SK-N-SH (cell line): ENCODE measurements around the gene SLC44A5. TPM values are rescaled to one million over a fixed set of nuclear protein-coding genes. Genes with fewer than 3 reads are reported as not detected.

Experiments
- CTCF ChIA-PET: fragments of 300-600, 350-600 bp; formaldehyde crosslinking; extraction: SDS; loops from one replicate; lab custom pipeline; 2021; lab: Yijun Ruan, JAX
- POLR2A ChIA-PET: fragments of 350-600 bp; sonication (Branson Sonifier 250); formaldehyde crosslinking; extraction: SDS; loops from one replicate; lab custom pipeline; 2020; ENCODE audit warnings: antibody characterized with exemption, inconsistent platforms; lab: Yijun Ruan, JAX
- DNase-seq: peaks from one replicate; pipeline ENCODE4 v3.0.0; 2012
- H2AFZ ChIP-seq: fragments of 200-600 bp; sonication (generic); 2 replicates; pipeline ENCODE4 v1.8.1; 2016; ENCODE audit warnings: antibody characterized with exemption, mild to moderate bottlenecking, low read depth
- H3F3A ChIP-seq: fragments of 200-600 bp; sonication (generic); replicated peaks from 2 replicates; pipeline ENCODE3; 2016; ENCODE audit warnings: antibody characterized with exemption, mild to moderate bottlenecking; ENCODE audit not compliant: insufficient read depth
- H3K27ac ChIP-seq, 2 experiments: fragments of 200-500 bp in 1 of 2; fragments of 200-600 bp in 1 of 2; sonication (Bioruptor generic) in 1 of 2; sonication (generic), shearing (Covaris generic) in 1 of 2; 2 replicates each; pipeline versions ENCODE4 v1.5.1 to v1.6.1; 2014 to 2016; ENCODE audit warnings: low read depth in 2 of 2, inconsistent platforms in 1 of 2, low read length in 1 of 2, mild to moderate bottlenecking in 1 of 2, mixed read lengths in 1 of 2
- H3K27me3 ChIP-seq: fragments of 200-600 bp; sonication (generic), shearing (Covaris generic); 2 replicates; pipeline ENCODE4 v1.6.1; 2016; ENCODE audit warnings: mixed run types; ENCODE audit not compliant: insufficient read depth
- H3K36me3 ChIP-seq, 2 experiments: fragments of 200-500 bp in 1 of 2; fragments of 200-600 bp in 1 of 2; sonication (Bioruptor generic) in 1 of 2; sonication (generic) in 1 of 2; replicated peaks in 1 of 2; 2 replicates each; pipeline versions ENCODE3 to v1.5.1; 2014 to 2016; ENCODE audit warnings: low read length in 1 of 2, mild to moderate bottlenecking in 1 of 2; ENCODE audit not compliant: insufficient read depth in 2 of 2, control insufficient read depth in 1 of 2
- H3K4me1 ChIP-seq, 2 experiments: fragments of 200-500 bp in 1 of 2; fragments of 200-600 bp in 1 of 2; sonication (Bioruptor generic) in 1 of 2; sonication (generic), shearing (Covaris generic) in 1 of 2; 2 replicates each; pipeline versions ENCODE4 v1.5.1 to v1.6.1; 2014 to 2016; ENCODE audit warnings: low read depth in 1 of 2, low read length in 1 of 2, mixed run types in 1 of 2; ENCODE audit not compliant: insufficient read depth in 2 of 2, control insufficient read depth in 1 of 2
- H3K4me2 ChIP-seq: fragments of 200-600 bp; sonication (generic), shearing (Covaris generic); 2 replicates; pipeline ENCODE4 v1.6.1; 2017; ENCODE audit warnings: mixed run types
- H3K4me3 ChIP-seq, 2 experiments: fragments of 200-500 bp in 1 of 2; fragments of 200-600 bp in 1 of 2; sonication (Bioruptor generic) in 1 of 2; sonication (generic), shearing (Covaris generic) in 1 of 2; 2 replicates each; pipeline versions ENCODE4 v1.5.1 to v1.8.1; 2014 to 2016; ENCODE audit warnings: low read depth in 2 of 2, inconsistent platforms in 1 of 2, low read length in 1 of 2, mild to moderate bottlenecking in 1 of 2, mixed read lengths in 1 of 2, moderate library complexity in 1 of 2
- H3K79me2 ChIP-seq: fragments of 200-600 bp; sonication (generic); 2 replicates; pipeline ENCODE4 v1.8.1; 2017; ENCODE audit warnings: mild to moderate bottlenecking; ENCODE audit not compliant: insufficient read depth
- H3K9ac ChIP-seq: fragments of 200-600 bp; sonication (generic); 2 replicates; pipeline ENCODE4 v1.6.1; 2017; ENCODE audit warnings: mixed run types
- H3K9me2 ChIP-seq: fragments of 200-600 bp; sonication (generic); 2 replicates; pipeline ENCODE4 v1.6.1; 2017; ENCODE audit warnings: mixed run types
- H3K9me3 ChIP-seq: fragments of 200-600 bp; sonication (generic); 2 replicates; pipeline ENCODE4 v1.6.1; 2017; ENCODE audit warnings: mixed run types, mild to moderate bottlenecking, moderate library complexity
- H4K20me1 ChIP-seq: fragments of 200-600 bp; sonication (generic); 2 replicates; pipeline ENCODE4 v1.6.1; 2017; ENCODE audit warnings: mild to moderate bottlenecking, mixed run types; ENCODE audit not compliant: insufficient read depth
- ELF1 ChIP-seq: IDR thresholded peaks from 2 replicates; pipeline ENCODE4 v1.4.0; 2012
- EZH2phosphoT487 ChIP-seq: fragments of 200-600 bp; sonication (generic); IDR thresholded peaks from 2 replicates; pipeline ENCODE4 v1.6.1; 2017; ENCODE audit warnings: low read depth, mixed run types, mild to moderate bottlenecking, antibody characterized with exemption, moderate library complexity, borderline replicate concordance
- FOSL2 ChIP-seq: IDR thresholded peaks from 2 replicates; pipeline ENCODE4 v1.4.0; 2012; ENCODE audit warnings: low read depth, mild to moderate bottlenecking, moderate library complexity, borderline replicate concordance
- FOXJ3 ChIP-seq: sonication (generic); formaldehyde crosslinking; IDR thresholded peaks from 2 replicates; pipeline ENCODE4 v1.5.1; 2020; ENCODE audit warnings: mild to moderate bottlenecking, missing genetic modification reagents
- FOXM1 ChIP-seq: IDR thresholded peaks from 2 replicates; pipeline ENCODE4 v1.4.0; 2012; ENCODE audit warnings: low read depth, mild to moderate bottlenecking
- GABPA ChIP-seq: IDR thresholded peaks from 2 replicates; pipeline ENCODE4 v1.4.0; 2012; ENCODE audit warnings: low read depth, mild to moderate bottlenecking
- GATA2 ChIP-seq: sonication (generic); formaldehyde crosslinking; IDR thresholded peaks from 2 replicates; pipeline ENCODE4 v1.5.0; 2020; ENCODE audit warnings: mild to moderate bottlenecking, missing genetic modification reagents
- JUND ChIP-seq: IDR thresholded peaks from 2 replicates; pipeline ENCODE4 v1.4.0; 2012
- MXI1 ChIP-seq: IDR thresholded peaks from 2 replicates; pipeline ENCODE4 v1.6.1; 2012; ENCODE audit warnings: mild to moderate bottlenecking, low read depth, low read length, improper control_type of control experiment
- NRF1 ChIP-seq: IDR thresholded peaks from 2 replicates; pipeline ENCODE4 v1.6.1; 2012; ENCODE audit warnings: low read depth, mild to moderate bottlenecking, low read length
- RAD21 ChIP-seq: IDR thresholded peaks from 2 replicates; pipeline ENCODE4 v1.6.1; 2012; ENCODE audit warnings: mild to moderate bottlenecking, low read length
- RFX5 ChIP-seq: IDR thresholded peaks from 2 replicates; pipeline ENCODE4 v1.6.1; 2012; ENCODE audit warnings: mild to moderate bottlenecking, improper control_type of control experiment, low read length
- RXRA ChIP-seq: IDR thresholded peaks from 2 replicates; pipeline ENCODE4 v1.4.0; 2012; ENCODE audit warnings: low read depth, mild to moderate bottlenecking, borderline replicate concordance
- SMC3 ChIP-seq: IDR thresholded peaks from 2 replicates; pipeline ENCODE4 v1.6.1; 2012; ENCODE audit warnings: low read depth, low read length, improper control_type of control experiment
- TAF1 ChIP-seq: IDR thresholded peaks from 2 replicates; pipeline ENCODE4 v1.6.1; 2012; ENCODE audit warnings: low read depth, mild to moderate bottlenecking, low read length, moderate library complexity, borderline replicate concordance
- TCF12 ChIP-seq: IDR thresholded peaks from 2 replicates; pipeline ENCODE4 v1.4.0; 2012
- TEAD4 ChIP-seq: IDR thresholded peaks from 2 replicates; pipeline ENCODE4 v1.4.0; 2012; ENCODE audit warnings: mild to moderate bottlenecking, borderline replicate concordance; ENCODE audit not compliant: insufficient read depth
- WGBS: methylation state at CpG from one replicate; pipeline ENCODE4 v1.1.6; 2017; ENCODE audit warnings: low lambda C conversion rate; 5-methylcytosine and 5-hydroxymethylcytosine counted together
- polyA plus RNA-seq, 3 experiments: library from polyadenylated mRNA; depleted of rRNA; stranded (reverse); fragments of >200 nt; gene quantifications; 2 replicates each; pipeline ENCODE4 v1.2.3, GENCODE V29; 2012
- TF ChIP-seq, protein P1 (sequence below): IDR thresholded peaks from 2 replicates; pipeline ENCODE4 v1.4.0; 2012; ENCODE audit warnings: low read depth, borderline replicate concordance

Gene SLC44A5
- polyA plus RNA-seq, 1 of the 3 experiments (the other 2 are of a cell fraction), result 4.9 TPM

DNA sequence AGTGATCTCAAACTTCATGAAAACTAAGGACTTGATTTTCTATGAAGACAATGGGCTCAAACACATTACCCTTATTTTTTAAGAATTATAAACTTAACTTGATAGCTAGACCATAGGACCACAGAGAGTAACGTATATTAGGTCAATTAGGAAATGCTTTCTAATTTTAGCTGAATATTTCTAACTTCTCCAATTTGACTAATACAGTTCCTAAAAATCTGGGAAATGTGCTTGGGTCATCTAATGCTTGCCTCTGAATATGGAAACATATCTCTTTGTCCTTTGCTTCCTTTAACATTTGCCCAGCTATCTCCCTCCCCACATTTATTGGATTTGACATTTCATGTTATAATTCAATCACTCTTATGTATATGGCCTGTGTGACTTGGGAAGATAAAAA lies 335.3 kb downstream of the SLC44A5 start (continued):
- TF ChIP-seq RXRA (no peak), NRF1 (no peak), FOXJ3 (CRISPR knock-in tag) (no peak), SMC3 (no peak), RAD21 (no peak), TCF12 (no peak), EZH2phosphoT487 (no peak), TEAD4 (no peak), MXI1 (no peak)
- TF ChIP-seq, all 33 proteins: peak for 0

DNA sequence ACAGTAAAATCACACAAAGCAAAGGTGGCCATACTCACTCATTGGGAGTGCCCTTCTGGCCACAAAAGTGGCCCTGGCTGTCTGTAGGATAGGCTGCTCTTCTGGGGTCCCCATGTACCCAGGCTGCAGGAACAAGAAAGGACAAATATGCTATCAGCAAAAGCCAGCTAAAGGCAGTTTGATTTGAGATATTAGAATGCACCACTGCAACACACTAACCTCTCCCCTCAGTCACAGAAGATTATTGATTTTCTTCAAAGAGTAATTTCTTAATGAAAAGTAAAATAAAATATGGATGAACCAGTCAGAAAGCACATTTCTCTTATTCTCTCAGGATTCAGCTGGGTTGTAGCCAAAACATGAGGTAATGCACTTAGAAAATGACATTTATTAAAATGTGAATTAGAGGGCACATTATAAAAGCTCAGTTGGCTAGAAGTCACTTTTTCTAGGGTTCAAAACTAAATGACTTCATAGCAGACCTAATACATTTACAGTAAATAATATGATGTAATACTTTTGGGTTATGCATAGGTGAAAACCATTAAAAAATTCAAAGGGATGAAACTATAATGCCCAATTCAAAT lies 335.9 kb downstream of the SLC44A5 start:
- ChIA-PET CTCF (interaction anchor here (0.9 to 3.8 kb wide), 5 partner anchors 9 to 357 kb away, joined by 4 to 31 read pairs (median 5); no protein-coding TSS in a partner anchor), POLR2A (no interaction called here)
- H2AFZ ChIP-seq, result no peak overlapping the region
- no peaks in the 10 kb centered on the region for H3K79me2 ChIP-seq
- no peak for TF ChIP-seq ELF1
- TF ChIP-seq RAD21, result no peak
- TF ChIP-seq JUND, result no peak
- no peak for TF ChIP-seq FOSL2
- no peak for TF ChIP-seq MXI1
- TF ChIP-seq TCF12, result no peak
- TF ChIP-seq, protein P1, sequence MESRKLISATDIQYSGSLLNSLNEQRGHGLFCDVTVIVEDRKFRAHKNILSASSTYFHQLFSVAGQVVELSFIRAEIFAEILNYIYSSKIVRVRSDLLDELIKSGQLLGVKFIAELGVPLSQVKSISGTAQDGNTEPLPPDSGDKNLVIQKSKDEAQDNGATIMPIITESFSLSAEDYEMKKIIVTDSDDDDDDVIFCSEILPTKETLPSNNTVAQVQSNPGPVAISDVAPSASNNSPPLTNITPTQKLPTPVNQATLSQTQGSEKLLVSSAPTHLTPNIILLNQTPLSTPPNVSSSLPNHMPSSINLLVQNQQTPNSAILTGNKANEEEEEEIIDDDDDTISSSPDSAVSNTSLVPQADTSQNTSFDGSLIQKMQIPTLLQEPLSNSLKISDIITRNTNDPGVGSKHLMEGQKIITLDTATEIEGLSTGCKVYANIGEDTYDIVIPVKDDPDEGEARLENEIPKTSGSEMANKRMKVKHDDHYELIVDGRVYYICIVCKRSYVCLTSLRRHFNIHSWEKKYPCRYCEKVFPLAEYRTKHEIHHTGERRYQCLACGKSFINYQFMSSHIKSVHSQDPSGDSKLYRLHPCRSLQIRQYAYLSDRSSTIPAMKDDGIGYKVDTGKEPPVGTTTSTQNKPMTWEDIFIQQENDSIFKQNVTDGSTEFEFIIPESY, result no peak
- no peak overlapping the region for H3K4me3 ChIP-seq
- H3K4me2 ChIP-seq, result no peak overlapping the region
- no peak overlapping the region for H3K9ac ChIP-seq
- H3K4me1 ChIP-seq, result peaks cover 0 to 10% of the 10 kb centered on the region in 2 experiments; a peak in 3 of 4 replicates
- no peaks in the 10 kb centered on the region for H3K9me2 ChIP-seq
- H3F3A ChIP-seq, result peaks cover 15% of the 10 kb centered on the region
- H3K27ac ChIP-seq, result no peak overlapping the region
- no peaks in the 10 kb centered on the region for H4K20me1 ChIP-seq
- H3K36me3 ChIP-seq, result no peaks in the 10 kb centered on the region
- no peak for DNase-seq
- no peaks in the 10 kb centered on the region for H3K9me3 ChIP-seq
- H3K27me3 ChIP-seq, result no peaks in the 10 kb centered on the region

DNA sequence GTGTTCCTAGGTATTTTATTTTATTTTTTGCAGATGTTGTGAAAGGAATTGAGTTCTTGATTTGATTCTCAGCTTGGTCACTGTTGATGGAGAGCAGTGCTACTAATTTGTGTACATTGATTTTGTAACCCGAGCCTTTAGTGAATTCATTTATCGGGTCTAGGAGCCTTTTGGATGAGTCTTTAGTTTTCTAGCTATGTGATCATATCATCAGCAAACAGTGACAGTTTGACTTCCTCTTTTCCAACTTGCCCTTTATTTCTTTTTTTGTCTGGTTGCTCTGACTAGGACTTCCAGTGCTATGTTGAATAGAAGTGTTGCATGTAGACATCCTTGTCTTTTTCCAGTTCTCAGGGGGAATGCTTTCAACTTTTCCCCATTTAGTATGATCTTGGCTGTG lies 337.8 kb downstream of the SLC44A5 start:
- no peak overlapping the region for H3K27ac ChIP-seq
- ChIA-PET CTCF (no interaction called here), POLR2A (no interaction called here)
- WGBS, result 82% methylated on average over 2 of the region's 2 CpGs
- H3F3A ChIP-seq, result peaks cover 11% of the 10 kb centered on the region
- no peak overlapping the region for H2AFZ ChIP-seq
- H4K20me1 ChIP-seq, result no peaks in the 10 kb centered on the region
- TF ChIP-seq GABPA, result no peak
- TF ChIP-seq FOXM1, result no peak
- TF ChIP-seq RFX5, result no peak
- no peak for TF ChIP-seq MXI1
- TF ChIP-seq EZH2phosphoT487, result no peak
- no peak for TF ChIP-seq GATA2 (CRISPR knock-in tag)
- no peak for TF ChIP-seq TAF1
- H3K4me3 ChIP-seq, result no peak overlapping the region
- H3K4me2 ChIP-seq, result no peak overlapping the region
- peaks cover 6% of the 10 kb centered on the region; the same call in 1 of the 2 replicates for H3K9me3 ChIP-seq
- no peak overlapping the region for H3K9ac ChIP-seq
- no peaks in the 10 kb centered on the region for H3K27me3 ChIP-seq
- H3K9me2 ChIP-seq, result no peaks in the 10 kb centered on the region
- DNase-seq, result no peak
- H3K4me1 ChIP-seq, result peaks cover 0 to 10% of the 10 kb centered on the region in 2 experiments; a peak in 3 of 4 replicates
- no peaks in the 10 kb centered on the region for H3K79me2 ChIP-seq
- no peaks in the 10 kb centered on the region for H3K36me3 ChIP-seq
